ENCODE data around the gene DARS2.

DNA sequence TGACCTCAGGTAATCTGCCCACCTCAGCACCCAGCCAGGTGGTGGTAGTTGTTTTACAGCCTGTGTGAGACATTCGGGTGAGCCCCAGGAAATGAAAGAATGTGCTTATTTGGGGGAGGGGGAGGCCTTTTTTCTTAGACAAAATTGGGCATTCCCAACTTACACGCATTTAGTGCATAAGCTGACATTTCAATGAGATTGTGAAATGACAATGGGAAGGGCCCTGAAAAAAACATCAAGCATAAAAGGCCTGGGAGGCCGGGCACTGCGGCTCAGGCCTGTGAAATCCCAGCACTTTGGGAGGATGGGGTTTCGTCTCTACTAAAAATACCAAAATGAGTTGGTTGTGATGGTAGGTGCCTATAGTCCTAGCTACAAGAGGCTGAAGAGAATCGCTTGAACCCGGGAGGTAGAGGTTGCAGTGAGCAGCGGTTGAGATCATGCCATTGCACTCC is 38.3 kb downstream of the DARS2 start:
- TF ChIP-seq, protein P1, sequence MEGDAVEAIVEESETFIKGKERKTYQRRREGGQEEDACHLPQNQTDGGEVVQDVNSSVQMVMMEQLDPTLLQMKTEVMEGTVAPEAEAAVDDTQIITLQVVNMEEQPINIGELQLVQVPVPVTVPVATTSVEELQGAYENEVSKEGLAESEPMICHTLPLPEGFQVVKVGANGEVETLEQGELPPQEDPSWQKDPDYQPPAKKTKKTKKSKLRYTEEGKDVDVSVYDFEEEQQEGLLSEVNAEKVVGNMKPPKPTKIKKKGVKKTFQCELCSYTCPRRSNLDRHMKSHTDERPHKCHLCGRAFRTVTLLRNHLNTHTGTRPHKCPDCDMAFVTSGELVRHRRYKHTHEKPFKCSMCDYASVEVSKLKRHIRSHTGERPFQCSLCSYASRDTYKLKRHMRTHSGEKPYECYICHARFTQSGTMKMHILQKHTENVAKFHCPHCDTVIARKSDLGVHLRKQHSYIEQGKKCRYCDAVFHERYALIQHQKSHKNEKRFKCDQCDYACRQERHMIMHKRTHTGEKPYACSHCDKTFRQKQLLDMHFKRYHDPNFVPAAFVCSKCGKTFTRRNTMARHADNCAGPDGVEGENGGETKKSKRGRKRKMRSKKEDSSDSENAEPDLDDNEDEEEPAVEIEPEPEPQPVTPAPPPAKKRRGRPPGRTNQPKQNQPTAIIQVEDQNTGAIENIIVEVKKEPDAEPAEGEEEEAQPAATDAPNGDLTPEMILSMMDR (IDR thresholded peaks at IDR 0.05): no peak
- no peak for TF ChIP-seq POLR2A (IDR thresholded peaks at IDR 0.05)
